SK-N-MC (cell line): ENCODE measurements around the gene METTL22.

Source experiments
- EZH2 ChIP-seq: fragments of 200-600 bp; sonication (generic); IDR thresholded peaks from one replicate; pipeline ENCODE4 v1.6.1; 2017; ENCODE audit warnings: antibody characterized with exemption
- FOXP2 ChIP-seq: optimal IDR thresholded peaks from 2 replicates; pipeline ENCODE3; 2011; ENCODE audit warnings: mild to moderate bottlenecking, moderate library complexity; ENCODE audit not compliant: insufficient read depth; ENCODE audit errors: extremely low read length, control extremely low read depth
- POLR2AphosphoS5 ChIP-seq: IDR thresholded peaks from 2 replicates; pipeline ENCODE4 v1.6.1; 2012; ENCODE audit warnings: mild to moderate bottlenecking, low read depth, low read length, borderline replicate concordance

DNA sequence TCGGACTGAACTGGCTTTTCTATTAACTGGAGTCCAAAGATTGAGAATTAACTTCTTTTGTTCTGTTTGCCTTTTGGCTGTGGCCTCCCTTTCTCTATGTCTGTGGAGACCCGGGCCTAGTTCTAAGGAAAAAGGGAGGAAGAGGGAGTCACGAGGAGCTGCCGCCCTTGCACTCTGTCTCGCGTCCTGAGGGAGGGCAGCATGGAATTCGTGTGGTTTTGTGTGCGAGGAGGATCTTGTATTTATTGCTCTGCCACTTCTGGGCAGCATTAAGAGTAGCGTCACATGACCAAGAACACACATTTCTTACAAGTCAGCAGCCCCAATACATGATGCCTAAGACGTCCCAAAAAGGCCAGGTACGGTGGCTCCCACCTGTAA, 23.6 kb downstream of the METTL22 start:
- TF ChIP-seq EZH2: no peak
- TF ChIP-seq POLR2AphosphoS5: no peak
- TF ChIP-seq FOXP2: no peak
